Measurements from ENCODE around the gene TAF6. TPM values are rescaled to one million over a fixed set of nuclear protein-coding genes. Genes with fewer than 3 reads are reported as not detected.

The TAF6 gene
- total and polyA plus RNA-seq, 9 donors: 35.9 to 66.1 (median 57.1) TPM

- Histone ChIP-seq H3K27ac (no peak overlapping the region), H3K4me3 (no peak overlapping the region), H3K36me3 (no peaks in the 10 kb centered on the region), H3K4me1 (ENCODE audit: insufficient read depth) (no peaks in the 10 kb centered on the region), H3K9me3 (no peaks in the 10 kb centered on the region), H3K27me3 (no peaks in the 10 kb centered on the region)
- no peak for DNase-seq
- intact Hi-C loops (cut with DNase I): no loop called here
- TF ChIP-seq EP300 (IDR thresholded peaks at IDR 0.05) (no peak), POLR2A (IDR thresholded peaks at IDR 0.05) (no peak), CTCF (IDR thresholded peaks at IDR 0.05) (no peak)
- WGBS, 3 donors: 86% methylated on average over 14 of the region's 14 CpGs
These were observed 28.4 kb downstream of the TAF6 start for GRCh38 chr7:100090527-100091410.

- no peak for DNase-seq
- no peaks in the 10 kb centered on the region for H3K9me3 ChIP-seq
- TF ChIP-seq POLR2A (IDR thresholded peaks at IDR 0.05) (no peak), CTCF (IDR thresholded peaks at IDR 0.05) (no peak), EP300 (IDR thresholded peaks at IDR 0.05) (no peak)
- peak overlapping the region; percentile 69 for H3K4me3 ChIP-seq
- H3K36me3 ChIP-seq: no peaks in the 10 kb centered on the region
- intact Hi-C loops (cut with DNase I): no loop called here
- 11 to 19% (median 11%) methylated on average over 7 of the region's 7 CpGs for WGBS, 3 donors
- H3K27me3 ChIP-seq: no peaks in the 10 kb centered on the region
- no peaks in the 10 kb centered on the region for H3K4me1 ChIP-seq (ENCODE audit: insufficient read depth)
- peak overlapping the region in 1 of 2 donors; percentile 68 for H3K27ac ChIP-seq
These were observed 29.5 kb downstream of the TAF6 start for GRCh38 chr7:100089458-100090196.

- intact Hi-C loops (cut with DNase I): no loop called here
- TF ChIP-seq EP300 (IDR thresholded peaks at IDR 0.05): no peak
- TF ChIP-seq POLR2A (IDR thresholded peaks at IDR 0.05): peak; percentile 77
- peak in 1 of 3 donors; percentile 19 for TF ChIP-seq CTCF (IDR thresholded peaks at IDR 0.05)
- peak within 1 kb of the TSS; percentile 68 to 70 for H3K27ac ChIP-seq
- peak; percentile 81 to 90 (median 87) for DNase-seq
- peak within 1 kb of the TSS; percentile 69 for H3K4me3 ChIP-seq
- no peaks in the 10 kb centered on the region for H3K4me1 ChIP-seq (ENCODE audit: insufficient read depth)
- WGBS, 3 donors: 0 to 1% (median 1%) methylated on average over 44 to 68 of the region's 68 CpGs
- no peaks in the 10 kb centered on the region for H3K27me3 ChIP-seq
- no peaks in the 10 kb centered on the region for H3K36me3 ChIP-seq
- H3K9me3 ChIP-seq: no peaks in the 10 kb centered on the region
These were observed 30.3 kb downstream of the TAF6 start, which contains the start of gene COPS6 for GRCh38 chr7:100088621-100089457. Gene COPS6, plus strand, starts transcription at chr7:100088969. Its CDS starts 22 bp downstream, at chr7:100088991.

GRCh38 chr7:100088095-100088620 is 31.0 kb downstream of the TAF6 start:
- Histone ChIP-seq H3K4me3 (peak overlapping the region; percentile 69), H3K4me1 (ENCODE audit: insufficient read depth) (no peaks in the 10 kb centered on the region), H3K27me3 (no peaks in the 10 kb centered on the region), H3K9me3 (no peaks in the 10 kb centered on the region), H3K27ac (peak overlapping the region; percentile 68 to 70), H3K36me3 (no peaks in the 10 kb centered on the region)
- DNase-seq: no peak
- WGBS, 3 donors: 67 to 77% (median 67%) methylated on average over 11 of the region's 11 CpGs
- TF ChIP-seq EP300 (IDR thresholded peaks at IDR 0.05): no peak
- no peak for TF ChIP-seq CTCF (IDR thresholded peaks at IDR 0.05)
- TF ChIP-seq POLR2A (IDR thresholded peaks at IDR 0.05): no peak
- intact Hi-C loops (cut with DNase I): no loop called here
